ENCODE results near the gene FILIP1L. TPM values are rescaled to one million over a fixed set of nuclear protein-coding genes. Genes with fewer than 3 reads are reported as not detected.

Gene FILIP1L
- total and polyA plus RNA-seq, 2 donors = 75.1 to 103 TPM

- no peak for DNase-seq (ENCODE audit: extremely low spot score)
- H3K27ac ChIP-seq (ENCODE audit: low read depth) = no peak overlapping the region
- H3K36me3 ChIP-seq (ENCODE audit: insufficient read depth) = no peaks in the 10 kb centered on the region
- WGBS = 85% methylated on average over 6 of the region's 6 CpGs
- no peak overlapping the region for H3K4me3 ChIP-seq (ENCODE audit: low read depth, low read length)
- H3K4me1 ChIP-seq (ENCODE audit: insufficient read depth) = no peaks in the 10 kb centered on the region
These were observed 31.1 kb downstream of the FILIP1L start for GRCh38 chr3:100083209-100083608.

GRCh38 chr3:100082714-100083113 is 31.6 kb downstream of the FILIP1L start:
- Histone ChIP-seq H3K36me3 (ENCODE audit: insufficient read depth) (no peaks in the 10 kb centered on the region), H3K4me3 (ENCODE audit: low read depth, low read length) (no peak overlapping the region), H3K4me1 (ENCODE audit: insufficient read depth) (no peaks in the 10 kb centered on the region), H3K27ac (ENCODE audit: low read depth) (no peak overlapping the region)
- 83% methylated on average over 1 of the region's 1 CpG for WGBS
- DNase-seq (ENCODE audit: extremely low spot score) = no peak

GRCh38 chr3:100081986-100082692 is 32.2 kb downstream of the FILIP1L start:
- Histone ChIP-seq H3K27ac (ENCODE audit: low read depth) (no peak overlapping the region), H3K4me3 (ENCODE audit: low read depth, low read length) (no peak overlapping the region), H3K36me3 (ENCODE audit: insufficient read depth) (no peaks in the 10 kb centered on the region), H3K4me1 (ENCODE audit: insufficient read depth) (no peaks in the 10 kb centered on the region)
- WGBS = 44% methylated on average over 2 of the region's 2 CpGs
- DNase-seq (ENCODE audit: extremely low spot score) = no peak

GRCh38 chr3:100081311-100081710 is 33.0 kb downstream of the FILIP1L start:
- DNase-seq (ENCODE audit: extremely low spot score) = no peak
- no peaks in the 10 kb centered on the region for H3K4me1 ChIP-seq (ENCODE audit: insufficient read depth)
- 42% methylated on average over 1 of the region's 1 CpG for WGBS
- H3K4me3 ChIP-seq (ENCODE audit: low read depth, low read length) = no peak overlapping the region
- H3K36me3 ChIP-seq (ENCODE audit: insufficient read depth) = no peaks in the 10 kb centered on the region
- no peak overlapping the region for H3K27ac ChIP-seq (ENCODE audit: low read depth)

- 52% methylated on average over 2 of the region's 2 CpGs for WGBS
- no peaks in the 10 kb centered on the region for H3K36me3 ChIP-seq (ENCODE audit: insufficient read depth)
- H3K4me3 ChIP-seq (ENCODE audit: low read depth, low read length) = no peak overlapping the region
- no peak overlapping the region for H3K27ac ChIP-seq (ENCODE audit: low read depth)
- H3K4me1 ChIP-seq (ENCODE audit: insufficient read depth) = no peaks in the 10 kb centered on the region
- no peak for DNase-seq (ENCODE audit: extremely low spot score)
These were observed 33.7 kb downstream of the FILIP1L start for GRCh38 chr3:100080573-100080972.

GRCh38 chr3:100079328-100079727 is 35.0 kb downstream of the FILIP1L start:
- H3K4me1 ChIP-seq (ENCODE audit: insufficient read depth) = peaks cover 1% of the 10 kb centered on the region
- H3K36me3 ChIP-seq (ENCODE audit: insufficient read depth) = no peaks in the 10 kb centered on the region
- no peak overlapping the region for H3K27ac ChIP-seq (ENCODE audit: low read depth)
- DNase-seq (ENCODE audit: extremely low spot score) = no peak
- no peak overlapping the region for H3K4me3 ChIP-seq (ENCODE audit: low read depth, low read length)
- 97% methylated on average over 1 of the region's 1 CpG for WGBS

GRCh38 chr3:100076731-100077529 is 37.4 kb downstream of the FILIP1L start:
- Histone ChIP-seq H3K4me1 (ENCODE audit: insufficient read depth) (peaks cover 1% of the 10 kb centered on the region), H3K4me3 (ENCODE audit: low read depth, low read length) (no peak overlapping the region), H3K36me3 (ENCODE audit: insufficient read depth) (no peaks in the 10 kb centered on the region), H3K27ac (ENCODE audit: low read depth) (no peak overlapping the region)
- no peak for DNase-seq (ENCODE audit: extremely low spot score)
- WGBS = 37% methylated on average over 7 of the region's 7 CpGs

GRCh38 chr3:100075851-100076730 is 38.2 kb downstream of the FILIP1L start:
- Histone ChIP-seq H3K4me3 (ENCODE audit: low read depth, low read length) (no peak overlapping the region), H3K4me1 (ENCODE audit: insufficient read depth) (peaks cover 1% of the 10 kb centered on the region), H3K27ac (ENCODE audit: low read depth) (peak overlapping the region; percentile 5), H3K36me3 (ENCODE audit: insufficient read depth) (no peaks in the 10 kb centered on the region)
- no peak for DNase-seq (ENCODE audit: extremely low spot score)
- 40% methylated on average over 4 of the region's 4 CpGs for WGBS

- WGBS = 66% methylated on average over 4 of the region's 4 CpGs
These were observed 39.1 kb downstream of the FILIP1L start for GRCh38 chr3:100075196-100075595.

GRCh38 chr3:100073714-100074307 is 40.5 kb downstream of the FILIP1L start:
- Histone ChIP-seq H3K27ac (ENCODE audit: low read depth) (peak overlapping the region; percentile 66), H3K36me3 (ENCODE audit: insufficient read depth) (no peaks in the 10 kb centered on the region), H3K4me1 (ENCODE audit: insufficient read depth) (peaks cover 1% of the 10 kb centered on the region), H3K4me3 (ENCODE audit: low read depth, low read length) (no peak overlapping the region)
- DNase-seq (ENCODE audit: extremely low spot score) = peak; percentile 43
- WGBS = 25% methylated on average over 10 of the region's 10 CpGs

More at GRCh38 chr3:100075196-100075595, 39.1 kb downstream of the FILIP1L start:
- DNase-seq (ENCODE audit: extremely low spot score) = no peak
- Histone ChIP-seq H3K4me1 (ENCODE audit: insufficient read depth) (peaks cover 1% of the 10 kb centered on the region), H3K4me3 (ENCODE audit: low read depth, low read length) (no peak overlapping the region), H3K27ac (ENCODE audit: low read depth) (peak overlapping the region; percentile 29), H3K36me3 (ENCODE audit: insufficient read depth) (no peaks in the 10 kb centered on the region)

- 54% methylated on average over 1 of the region's 1 CpG for WGBS
- H3K4me1 ChIP-seq (ENCODE audit: insufficient read depth) = peaks cover 1% of the 10 kb centered on the region
These were observed 41.1 kb downstream of the FILIP1L start for GRCh38 chr3:100073049-100073713.

GRCh38 chr3:100072326-100073048 is 41.8 kb downstream of the FILIP1L start:
- WGBS = 89% methylated on average over 3 of the region's 3 CpGs
- peaks cover 1% of the 10 kb centered on the region for H3K4me1 ChIP-seq (ENCODE audit: insufficient read depth)
- no peak for DNase-seq (ENCODE audit: extremely low spot score)
- H3K4me3 ChIP-seq (ENCODE audit: low read depth, low read length) = no peak overlapping the region
- no peaks in the 10 kb centered on the region for H3K36me3 ChIP-seq (ENCODE audit: insufficient read depth)
- H3K27ac ChIP-seq (ENCODE audit: low read depth) = no peak overlapping the region

More at GRCh38 chr3:100073049-100073713, 41.1 kb downstream of the FILIP1L start:
- Histone ChIP-seq H3K36me3 (ENCODE audit: insufficient read depth) (no peaks in the 10 kb centered on the region), H3K4me3 (ENCODE audit: low read depth, low read length) (no peak overlapping the region), H3K27ac (ENCODE audit: low read depth) (peak overlapping the region; percentile 66)
- DNase-seq (ENCODE audit: extremely low spot score) = no peak

Data from urinary bladder (tissue), 4 donors.